ENCODE data around the gene RBBP7. TPM values are rescaled to one million over a fixed set of nuclear protein-coding genes. Genes with fewer than 3 reads are reported as not detected.

The RBBP7 gene
- total RNA-seq, 1 experiment from 2014 or later, result 146 TPM

DNA sequence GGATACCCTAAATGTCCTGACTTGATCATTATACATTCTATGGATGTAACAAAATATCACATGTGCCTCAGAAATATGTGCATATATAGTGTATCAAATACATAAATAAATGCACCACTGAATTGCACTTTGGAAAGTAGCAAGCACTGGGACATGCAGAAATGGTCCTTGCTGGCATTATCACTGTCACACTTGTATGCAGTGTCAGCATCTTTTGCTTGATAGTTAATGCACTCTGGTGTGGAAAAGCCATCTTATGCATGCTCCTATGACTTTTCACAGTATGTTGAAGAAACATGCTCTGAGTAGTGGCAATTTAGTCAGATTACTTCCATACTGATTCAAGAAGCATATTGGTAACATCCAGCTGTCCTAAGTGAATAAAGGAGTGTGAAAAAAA, 48.8 kb upstream of the RBBP7 start:
- no peak overlapping the region for H3K4me3 ChIP-seq (replicated peaks in 1 of 2; ENCODE audit: low read depth in 1 of 2, low read length in 2 of 2)
- H2AFZ ChIP-seq (ENCODE audit: low read depth, low read length, poor library complexity, severe bottlenecking), result no peak overlapping the region
- POLR2A ChIA-PET, result no interaction called here
- no peak for ATAC-seq
- TF ChIP-seq CBX3 (IDR thresholded peaks at IDR 0.05; ENCODE audit: low read depth) (no peak), POLR2A (IDR thresholded peaks at IDR 0.05; ENCODE audit: borderline replicate concordance, extremely low read depth, insufficient read depth, insufficient read length) (no peak), EZH2phosphoT487 (IDR thresholded peaks at IDR 0.05; ENCODE audit: borderline replicate concordance) (no peak), FOSL1 (IDR thresholded peaks at IDR 0.05; ENCODE audit: low read depth) (no peak), TCF7L2 (IDR thresholded peaks at IDR 0.05; ENCODE audit: borderline replicate concordance, extremely low read depth, insufficient read depth, insufficient read length) (no peak), EGR1 (IDR thresholded peaks at IDR 0.05; ENCODE audit: low read depth) (no peak), YY1 (IDR thresholded peaks at IDR 0.05; ENCODE audit: extremely low read depth, insufficient replicate concordance, low read depth, low read length) (no peak), ELF1 (IDR thresholded peaks at IDR 0.05; ENCODE audit: borderline replicate concordance, low read depth) (no peak), CEBPB (IDR thresholded peaks at IDR 0.05; ENCODE audit: low read depth) (no peak), SRF (IDR thresholded peaks at IDR 0.05; ENCODE audit: low read depth) (no peak), RAD21 (IDR thresholded peaks at IDR 0.05; ENCODE audit: low read depth) (no peak), POLR2AphosphoS5 (IDR thresholded peaks at IDR 0.05; ENCODE audit: low read depth, low read length) (no peak), ZFX (IDR thresholded peaks at IDR 0.05) (no peak), SP1 (IDR thresholded peaks at IDR 0.05; ENCODE audit: low read depth) (no peak), ZNF274 (IDR thresholded peaks at IDR 0.05; ENCODE audit: low read depth, low read length) (no peak), JUND (IDR thresholded peaks at IDR 0.05) (no peak), SIN3A (IDR thresholded peaks at IDR 0.05; ENCODE audit: low read depth) (no peak)
- TF ChIP-seq, protein P1, sequence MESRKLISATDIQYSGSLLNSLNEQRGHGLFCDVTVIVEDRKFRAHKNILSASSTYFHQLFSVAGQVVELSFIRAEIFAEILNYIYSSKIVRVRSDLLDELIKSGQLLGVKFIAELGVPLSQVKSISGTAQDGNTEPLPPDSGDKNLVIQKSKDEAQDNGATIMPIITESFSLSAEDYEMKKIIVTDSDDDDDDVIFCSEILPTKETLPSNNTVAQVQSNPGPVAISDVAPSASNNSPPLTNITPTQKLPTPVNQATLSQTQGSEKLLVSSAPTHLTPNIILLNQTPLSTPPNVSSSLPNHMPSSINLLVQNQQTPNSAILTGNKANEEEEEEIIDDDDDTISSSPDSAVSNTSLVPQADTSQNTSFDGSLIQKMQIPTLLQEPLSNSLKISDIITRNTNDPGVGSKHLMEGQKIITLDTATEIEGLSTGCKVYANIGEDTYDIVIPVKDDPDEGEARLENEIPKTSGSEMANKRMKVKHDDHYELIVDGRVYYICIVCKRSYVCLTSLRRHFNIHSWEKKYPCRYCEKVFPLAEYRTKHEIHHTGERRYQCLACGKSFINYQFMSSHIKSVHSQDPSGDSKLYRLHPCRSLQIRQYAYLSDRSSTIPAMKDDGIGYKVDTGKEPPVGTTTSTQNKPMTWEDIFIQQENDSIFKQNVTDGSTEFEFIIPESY (IDR thresholded peaks at IDR 0.05; ENCODE audit: extremely low read depth, insufficient replicate concordance, low read length), result no peak
- TF ChIP-seq, protein P2, sequence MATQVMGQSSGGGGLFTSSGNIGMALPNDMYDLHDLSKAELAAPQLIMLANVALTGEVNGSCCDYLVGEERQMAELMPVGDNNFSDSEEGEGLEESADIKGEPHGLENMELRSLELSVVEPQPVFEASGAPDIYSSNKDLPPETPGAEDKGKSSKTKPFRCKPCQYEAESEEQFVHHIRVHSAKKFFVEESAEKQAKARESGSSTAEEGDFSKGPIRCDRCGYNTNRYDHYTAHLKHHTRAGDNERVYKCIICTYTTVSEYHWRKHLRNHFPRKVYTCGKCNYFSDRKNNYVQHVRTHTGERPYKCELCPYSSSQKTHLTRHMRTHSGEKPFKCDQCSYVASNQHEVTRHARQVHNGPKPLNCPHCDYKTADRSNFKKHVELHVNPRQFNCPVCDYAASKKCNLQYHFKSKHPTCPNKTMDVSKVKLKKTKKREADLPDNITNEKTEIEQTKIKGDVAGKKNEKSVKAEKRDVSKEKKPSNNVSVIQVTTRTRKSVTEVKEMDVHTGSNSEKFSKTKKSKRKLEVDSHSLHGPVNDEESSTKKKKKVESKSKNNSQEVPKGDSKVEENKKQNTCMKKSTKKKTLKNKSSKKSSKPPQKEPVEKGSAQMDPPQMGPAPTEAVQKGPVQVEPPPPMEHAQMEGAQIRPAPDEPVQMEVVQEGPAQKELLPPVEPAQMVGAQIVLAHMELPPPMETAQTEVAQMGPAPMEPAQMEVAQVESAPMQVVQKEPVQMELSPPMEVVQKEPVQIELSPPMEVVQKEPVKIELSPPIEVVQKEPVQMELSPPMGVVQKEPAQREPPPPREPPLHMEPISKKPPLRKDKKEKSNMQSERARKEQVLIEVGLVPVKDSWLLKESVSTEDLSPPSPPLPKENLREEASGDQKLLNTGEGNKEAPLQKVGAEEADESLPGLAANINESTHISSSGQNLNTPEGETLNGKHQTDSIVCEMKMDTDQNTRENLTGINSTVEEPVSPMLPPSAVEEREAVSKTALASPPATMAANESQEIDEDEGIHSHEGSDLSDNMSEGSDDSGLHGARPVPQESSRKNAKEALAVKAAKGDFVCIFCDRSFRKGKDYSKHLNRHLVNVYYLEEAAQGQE (IDR thresholded peaks at IDR 0.05; ENCODE audit: low read depth), result no peak
- TF ChIP-seq, protein P3, sequence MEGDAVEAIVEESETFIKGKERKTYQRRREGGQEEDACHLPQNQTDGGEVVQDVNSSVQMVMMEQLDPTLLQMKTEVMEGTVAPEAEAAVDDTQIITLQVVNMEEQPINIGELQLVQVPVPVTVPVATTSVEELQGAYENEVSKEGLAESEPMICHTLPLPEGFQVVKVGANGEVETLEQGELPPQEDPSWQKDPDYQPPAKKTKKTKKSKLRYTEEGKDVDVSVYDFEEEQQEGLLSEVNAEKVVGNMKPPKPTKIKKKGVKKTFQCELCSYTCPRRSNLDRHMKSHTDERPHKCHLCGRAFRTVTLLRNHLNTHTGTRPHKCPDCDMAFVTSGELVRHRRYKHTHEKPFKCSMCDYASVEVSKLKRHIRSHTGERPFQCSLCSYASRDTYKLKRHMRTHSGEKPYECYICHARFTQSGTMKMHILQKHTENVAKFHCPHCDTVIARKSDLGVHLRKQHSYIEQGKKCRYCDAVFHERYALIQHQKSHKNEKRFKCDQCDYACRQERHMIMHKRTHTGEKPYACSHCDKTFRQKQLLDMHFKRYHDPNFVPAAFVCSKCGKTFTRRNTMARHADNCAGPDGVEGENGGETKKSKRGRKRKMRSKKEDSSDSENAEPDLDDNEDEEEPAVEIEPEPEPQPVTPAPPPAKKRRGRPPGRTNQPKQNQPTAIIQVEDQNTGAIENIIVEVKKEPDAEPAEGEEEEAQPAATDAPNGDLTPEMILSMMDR (IDR thresholded peaks at IDR 0.05 in 2 of 3, conservative IDR thresholded peaks at IDR 0.05 in 1 of 3; ENCODE audit: borderline replicate concordance in 1 of 3, insufficient read depth in 1 of 3, low read depth in 2 of 3, low read length in 2 of 3), result no peak
- intact Hi-C loops (cut with micrococcal nuclease), result no loop called here
- H3K9me2 ChIP-seq (ENCODE audit: insufficient read depth), result no peaks in the 10 kb centered on the region
- no peak overlapping the region for H3K4me2 ChIP-seq (ENCODE audit: low read length)
- RAD21 ChIA-PET (ENCODE audit: low non-redundant PET in 1 of 2, low total read pairs in 2 of 2, uncharacterized antibody in 2 of 2, unreplicated experiment in 2 of 2), result no interaction called here
- no peaks in the 10 kb centered on the region for H3K79me2 ChIP-seq (ENCODE audit: insufficient read depth, low read length)
- H3K36me3 ChIP-seq (ENCODE audit: control insufficient read depth in 1 of 2, insufficient read depth in 2 of 2, low read length in 2 of 2), result no peaks in the 10 kb centered on the region
- CTCF ChIA-PET, result no interaction called here
- no peaks in the 10 kb centered on the region for H4K20me1 ChIP-seq (ENCODE audit: insufficient read depth)
- DNase-seq (ENCODE audit: low read depth, low spot score), result no peak
- no peak overlapping the region for H3K27ac ChIP-seq (ENCODE audit: low read depth, low read length)
- H3K9ac ChIP-seq (ENCODE audit: low read length), result no peak overlapping the region
- no peaks in the 10 kb centered on the region for H3K27me3 ChIP-seq (ENCODE audit: insufficient read depth, low read length)
- BruUV-seq (replicated peaks), result no TSS peak
- H3K4me1 ChIP-seq (ENCODE audit: control insufficient read depth in 1 of 2, insufficient read depth in 2 of 2, low read length in 2 of 2), result no peaks in the 10 kb centered on the region
- H3K9me3 ChIP-seq (ENCODE audit: control insufficient read depth in 1 of 2, insufficient read depth in 1 of 2, low read depth in 1 of 2, low read length in 2 of 2), result no peaks in the 10 kb centered on the region

Data from HCT116 (cell line).